ENCODE results near the gene CARMIL1. TPM values are rescaled to one million over a fixed set of nuclear protein-coding genes. Genes with fewer than 3 reads are reported as not detected.

The CARMIL1 gene
- total RNA-seq, 1 donor from 2014 or later, result 1.7 TPM

DNA sequence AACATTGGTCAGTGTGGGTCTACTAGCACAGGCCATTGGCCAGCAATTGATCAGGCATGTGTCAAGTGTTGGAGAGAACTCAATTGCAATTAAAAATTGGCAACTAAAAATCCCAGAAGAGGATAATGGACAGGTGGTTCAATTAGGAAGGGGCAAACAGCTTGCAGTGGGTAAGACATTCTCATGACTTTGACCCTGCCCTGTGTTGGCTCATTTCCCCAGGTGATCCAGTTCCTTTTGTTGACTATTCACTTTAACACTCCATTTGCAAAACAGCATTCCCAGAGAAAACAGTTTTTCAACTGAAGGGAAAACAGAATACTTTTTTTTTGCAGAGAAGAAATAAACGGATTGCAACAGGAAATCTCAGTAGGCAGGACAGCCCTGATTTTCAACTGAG is 343.9 kb downstream of the CARMIL1 start:
- intact Hi-C loops (cut with micrococcal nuclease), result no loop called here
- no peak for DNase-seq (ENCODE audit: low spot score)

DNA sequence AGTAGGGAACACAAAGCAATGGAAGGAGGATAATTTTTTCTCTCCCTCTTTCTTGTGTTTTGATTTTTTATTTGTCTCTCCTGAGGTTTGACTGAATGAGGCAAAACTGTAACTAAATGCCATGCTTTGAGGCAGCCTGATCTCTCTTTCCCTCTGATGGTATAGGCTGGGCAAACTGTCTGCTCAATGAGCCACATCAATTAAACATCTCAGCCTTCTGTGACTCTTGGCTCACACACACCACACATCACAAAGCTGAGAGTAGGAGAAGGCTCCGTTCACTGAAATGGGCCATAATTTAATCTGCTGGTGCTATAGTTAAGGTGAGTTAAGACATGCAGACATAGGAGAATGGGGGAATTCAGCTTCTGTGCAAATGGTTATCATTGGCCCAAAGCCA is 344.7 kb downstream of the CARMIL1 start:
- Mint-ChIP-seq H3K9me3 (no peaks in the 10 kb centered on the region), H3K4me3 (no peak overlapping the region), H3K4me1 (ENCODE audit: low read depth) (no peaks in the 10 kb centered on the region), H3K36me3 (ENCODE audit: low read depth) (no peaks in the 10 kb centered on the region), H3K27ac (no peak overlapping the region), H3K27me3 (ENCODE audit: insufficient read depth) (peaks cover 10% of the 10 kb centered on the region)
- intact Hi-C loops (cut with micrococcal nuclease), result no loop called here
- DNase-seq (ENCODE audit: low spot score), result no peak

More for the DNA sequence above, 343.9 kb downstream of the CARMIL1 start:
- Mint-ChIP-seq H3K9me3 (no peaks in the 10 kb centered on the region), H3K4me1 (ENCODE audit: low read depth) (no peaks in the 10 kb centered on the region), H3K36me3 (ENCODE audit: low read depth) (no peaks in the 10 kb centered on the region), H3K4me3 (no peak overlapping the region), H3K27ac (no peak overlapping the region), H3K27me3 (ENCODE audit: insufficient read depth) (peaks cover 9% of the 10 kb centered on the region)

DNA sequence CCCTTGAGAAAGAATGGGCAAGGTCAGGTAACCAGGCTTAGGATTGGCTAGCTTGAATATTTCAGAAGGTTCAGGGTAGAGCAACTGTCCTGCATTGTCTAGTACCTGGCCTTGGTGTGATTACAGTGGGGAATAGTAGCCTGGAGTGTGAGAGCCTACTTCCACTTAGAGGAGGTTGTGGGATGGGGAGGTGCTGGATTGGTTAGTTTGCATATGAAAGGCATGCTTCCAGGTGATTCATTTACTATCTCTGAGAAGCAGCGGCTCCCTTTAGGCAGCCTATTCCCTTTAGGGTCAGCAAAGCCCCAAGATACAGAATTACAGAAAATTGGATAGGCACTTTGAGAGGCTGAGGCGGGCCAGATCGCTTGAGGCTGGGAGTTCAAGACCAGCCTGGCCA is 347.8 kb downstream of the CARMIL1 start:
- Mint-ChIP-seq H3K4me1 (ENCODE audit: low read depth) (no peaks in the 10 kb centered on the region), H3K27me3 (ENCODE audit: insufficient read depth) (peaks cover 6% of the 10 kb centered on the region), H3K36me3 (ENCODE audit: low read depth) (no peaks in the 10 kb centered on the region), H3K4me3 (no peak overlapping the region), H3K9me3 (no peaks in the 10 kb centered on the region), H3K27ac (no peak overlapping the region)
- intact Hi-C loops (cut with micrococcal nuclease), result no loop called here
- DNase-seq (ENCODE audit: low spot score), result no peak

DNA sequence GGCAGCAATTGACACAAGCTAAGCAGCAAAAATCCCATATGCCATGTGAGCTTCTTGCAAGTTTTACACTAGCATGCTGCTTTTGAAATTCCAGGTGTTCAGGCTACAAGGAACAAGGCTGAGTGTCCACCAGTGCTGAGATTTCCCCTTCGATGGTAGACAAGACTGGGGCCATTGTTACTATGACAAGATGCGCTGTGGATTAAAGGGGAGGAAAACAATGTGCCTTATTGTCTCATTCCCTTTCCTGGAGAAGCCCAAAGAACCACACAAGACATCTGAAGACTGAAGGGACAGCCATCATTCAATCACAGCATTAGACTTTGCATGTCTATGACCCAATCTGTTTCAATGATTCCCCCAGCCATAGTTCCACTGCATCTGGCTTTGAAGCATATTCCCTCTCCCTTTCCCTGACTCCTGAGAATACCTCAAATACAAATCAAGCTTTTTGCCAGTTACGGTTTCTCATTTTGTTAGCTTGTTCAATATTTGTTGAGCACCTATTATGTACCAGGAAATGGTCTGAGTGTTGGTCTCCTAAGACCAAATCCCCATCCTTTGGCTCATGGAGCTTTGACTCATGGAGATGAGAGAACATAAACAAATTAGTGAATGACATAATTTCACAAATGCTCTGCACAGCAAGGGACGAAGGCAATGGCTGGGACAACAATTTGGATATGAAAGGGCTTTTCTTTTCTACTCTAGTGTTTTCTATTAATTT is 349.5 kb downstream of the CARMIL1 start:
- Mint-ChIP-seq H3K36me3 (ENCODE audit: low read depth) (no peaks in the 10 kb centered on the region), H3K27me3 (ENCODE audit: insufficient read depth) (peaks cover 6% of the 10 kb centered on the region), H3K27ac (no peak overlapping the region), H3K4me1 (ENCODE audit: low read depth) (no peaks in the 10 kb centered on the region), H3K9me3 (no peaks in the 10 kb centered on the region), H3K4me3 (no peak overlapping the region)
- intact Hi-C loops (cut with micrococcal nuclease), result no loop called here
- DNase-seq (ENCODE audit: low spot score), result no peak

DNA sequence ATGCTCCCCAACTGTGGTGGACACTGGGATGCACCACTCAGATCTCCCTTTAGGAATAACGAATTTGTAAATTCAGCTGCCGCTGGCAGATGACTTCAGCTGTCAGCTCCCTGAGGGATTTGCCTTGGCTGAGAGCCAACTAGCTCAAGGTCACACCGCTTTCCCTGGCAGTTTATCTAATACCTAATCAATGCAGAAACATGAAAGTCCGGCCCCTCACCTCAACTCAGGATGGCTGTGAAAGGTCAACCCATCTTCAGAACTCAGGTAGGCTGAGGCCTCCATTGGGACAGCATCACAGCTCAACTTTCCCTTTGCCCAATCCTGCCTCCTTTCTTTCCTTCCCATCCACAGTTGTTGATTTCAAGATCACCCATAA is 350.0 kb downstream of the CARMIL1 start:
- no peaks in the 10 kb centered on the region for H3K36me3 Mint-ChIP-seq (ENCODE audit: low read depth)
- H3K27ac Mint-ChIP-seq, result no peak overlapping the region
- no peak for DNase-seq (ENCODE audit: low spot score)
- no peaks in the 10 kb centered on the region for H3K4me1 Mint-ChIP-seq (ENCODE audit: low read depth)
- H3K4me3 Mint-ChIP-seq, result no peak overlapping the region
- intact Hi-C loops (cut with micrococcal nuclease), result no loop called here
- peaks cover 2% of the 10 kb centered on the region for H3K27me3 Mint-ChIP-seq (ENCODE audit: insufficient read depth)
- no peaks in the 10 kb centered on the region for H3K9me3 Mint-ChIP-seq

DNA sequence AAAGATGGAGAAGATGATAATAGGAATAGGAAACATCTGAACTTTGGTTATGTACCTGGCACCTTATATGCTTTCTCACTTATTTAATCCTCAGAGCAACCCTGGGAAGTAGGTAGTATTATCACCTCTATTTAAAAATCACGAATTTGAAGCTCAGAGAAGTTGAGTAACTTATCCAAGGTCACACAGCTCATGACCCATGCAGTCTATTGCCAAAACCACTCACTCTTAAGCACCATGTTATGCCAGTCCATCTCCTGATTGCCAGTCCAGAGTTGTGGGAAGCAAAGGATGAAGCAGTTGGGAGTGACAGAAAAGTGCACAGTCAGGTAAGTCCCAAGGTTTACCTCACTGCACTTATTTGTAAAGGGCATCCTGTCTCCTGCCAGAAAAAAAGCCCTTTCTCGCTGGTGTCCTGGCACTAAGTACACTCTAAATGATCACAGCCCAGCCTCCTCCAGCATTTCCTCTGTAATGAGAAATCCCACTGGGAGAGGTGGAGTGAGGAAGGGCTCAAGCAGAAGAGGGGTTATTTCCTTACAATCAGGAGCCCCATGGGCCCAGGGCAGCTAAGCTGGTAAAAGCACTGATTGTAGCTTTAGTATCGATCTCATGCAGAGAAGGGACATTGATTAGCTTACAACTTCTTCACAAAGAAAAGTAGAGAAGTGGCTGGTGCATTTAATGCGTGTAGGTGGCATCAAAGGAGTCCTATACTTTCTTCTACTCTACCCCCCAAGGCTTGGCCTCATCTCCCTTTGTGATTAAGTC is 351.5 kb downstream of the CARMIL1 start:
- Mint-ChIP-seq H3K4me1 (ENCODE audit: low read depth) (no peaks in the 10 kb centered on the region), H3K36me3 (ENCODE audit: low read depth) (no peaks in the 10 kb centered on the region), H3K27ac (no peak overlapping the region), H3K4me3 (no peak overlapping the region), H3K9me3 (no peaks in the 10 kb centered on the region), H3K27me3 (ENCODE audit: insufficient read depth) (peaks cover 4% of the 10 kb centered on the region)
- DNase-seq (ENCODE audit: low spot score), result no peak
- intact Hi-C loops (cut with micrococcal nuclease), result no loop called here

DNA sequence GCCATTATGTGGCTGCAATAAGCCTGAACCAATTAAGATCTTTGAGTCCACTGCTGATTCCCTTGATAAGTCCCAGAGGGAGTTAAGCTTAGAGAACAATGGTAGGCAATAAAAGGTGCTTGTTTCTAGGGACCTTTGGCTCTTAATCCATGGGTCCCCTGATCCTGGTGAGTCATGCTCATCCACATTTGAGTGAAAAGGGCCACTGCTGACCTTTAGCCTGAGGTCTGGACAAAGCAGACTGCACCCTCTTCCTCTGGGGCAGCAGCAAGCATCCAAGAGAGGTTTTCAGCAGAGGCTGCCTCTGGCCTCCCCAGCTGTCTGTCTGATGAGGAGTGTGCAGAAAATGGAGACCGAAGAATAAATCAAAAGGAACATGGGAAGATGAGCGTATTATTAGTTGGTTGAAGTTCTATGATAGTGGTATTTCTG is 356.7 kb downstream of the CARMIL1 start:
- H3K4me1 Mint-ChIP-seq (ENCODE audit: low read depth), result no peaks in the 10 kb centered on the region
- no peak overlapping the region for H3K27ac Mint-ChIP-seq
- intact Hi-C loops (cut with micrococcal nuclease), result no loop called here
- no peak overlapping the region for H3K4me3 Mint-ChIP-seq
- H3K9me3 Mint-ChIP-seq, result no peaks in the 10 kb centered on the region
- no peaks in the 10 kb centered on the region for H3K36me3 Mint-ChIP-seq (ENCODE audit: low read depth)
- peaks cover 11% of the 10 kb centered on the region for H3K27me3 Mint-ChIP-seq (ENCODE audit: insufficient read depth)
- DNase-seq (ENCODE audit: low spot score), result no peak

DNA sequence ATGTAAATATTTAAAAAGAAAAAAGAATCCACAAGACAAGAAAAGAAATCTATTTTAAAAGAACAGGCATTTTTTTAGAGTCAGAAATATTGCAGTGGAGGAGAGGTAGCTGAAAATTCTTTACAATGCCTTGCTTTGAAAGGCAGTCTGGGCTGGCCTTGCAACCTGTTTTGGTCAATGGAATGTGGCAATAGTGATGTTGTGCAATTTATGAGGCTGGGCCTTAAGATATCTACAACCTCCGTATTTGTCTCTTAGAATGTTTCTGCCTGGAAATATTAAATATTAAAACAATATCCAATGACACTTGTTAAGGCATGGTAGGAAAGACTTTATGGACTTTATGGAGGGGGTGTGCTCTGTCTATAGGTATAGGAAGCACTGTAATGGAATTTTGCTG is 358.0 kb downstream of the CARMIL1 start:
- no peaks in the 10 kb centered on the region for H3K9me3 Mint-ChIP-seq
- DNase-seq (ENCODE audit: low spot score), result no peak
- H3K4me3 Mint-ChIP-seq, result no peak overlapping the region
- H3K27me3 Mint-ChIP-seq (ENCODE audit: insufficient read depth), result peaks cover 18% of the 10 kb centered on the region
- no peak overlapping the region for H3K27ac Mint-ChIP-seq
- no peaks in the 10 kb centered on the region for H3K4me1 Mint-ChIP-seq (ENCODE audit: low read depth)
- H3K36me3 Mint-ChIP-seq (ENCODE audit: low read depth), result no peaks in the 10 kb centered on the region
- intact Hi-C loops (cut with micrococcal nuclease), result no loop called here

DNA sequence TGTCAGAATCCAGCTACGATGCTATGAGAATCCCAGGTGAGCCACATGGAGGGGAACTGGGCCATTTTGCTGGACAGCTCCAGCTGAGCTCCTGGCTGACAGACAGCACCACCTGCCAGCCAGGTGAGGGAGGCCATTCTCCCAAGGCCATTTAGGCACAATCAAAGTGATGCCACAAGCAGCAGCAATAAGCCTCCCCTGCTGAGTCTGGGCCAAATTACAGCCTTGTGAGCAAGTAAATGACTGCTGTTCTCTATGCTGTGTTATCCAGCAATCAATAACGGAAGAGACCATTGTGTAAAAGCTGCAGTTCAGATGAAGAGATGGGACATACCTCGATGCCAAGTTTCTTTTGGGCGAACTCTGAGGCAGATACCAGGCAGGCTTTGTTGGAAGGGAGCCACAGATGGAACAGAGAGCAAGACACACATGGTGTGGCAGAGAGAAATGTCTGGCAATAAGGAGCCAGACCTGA is 358.8 kb downstream of the CARMIL1 start:
- Mint-ChIP-seq H3K27me3 (ENCODE audit: insufficient read depth) (peaks cover 18% of the 10 kb centered on the region), H3K36me3 (ENCODE audit: low read depth) (no peaks in the 10 kb centered on the region), H3K9me3 (no peaks in the 10 kb centered on the region), H3K4me1 (ENCODE audit: low read depth) (no peaks in the 10 kb centered on the region), H3K4me3 (no peak overlapping the region), H3K27ac (no peak overlapping the region)
- no peak for DNase-seq (ENCODE audit: low spot score)
- intact Hi-C loops (cut with micrococcal nuclease), result no loop called here

DNA sequence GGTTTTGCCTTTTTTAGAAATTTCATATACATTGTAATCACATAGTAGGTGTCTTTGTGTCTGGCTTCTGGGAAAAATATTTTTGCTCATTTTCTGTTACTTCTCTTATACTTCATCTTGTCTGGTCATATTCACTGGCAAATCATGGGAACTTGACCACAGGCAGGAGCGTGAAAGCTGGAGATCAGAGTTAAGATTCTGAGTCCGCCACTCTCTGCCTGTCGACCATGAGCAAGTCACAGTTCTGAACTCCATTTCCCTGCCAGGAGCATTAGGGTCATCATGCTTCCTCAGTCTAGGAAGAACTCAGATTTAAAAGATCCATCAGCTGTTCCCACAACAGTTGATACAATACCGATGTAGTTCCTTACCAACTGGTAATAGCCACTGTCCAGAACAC is 360.5 kb downstream of the CARMIL1 start:
- Mint-ChIP-seq H3K36me3 (ENCODE audit: low read depth) (no peaks in the 10 kb centered on the region), H3K4me3 (no peak overlapping the region), H3K27me3 (ENCODE audit: insufficient read depth) (peaks cover 21% of the 10 kb centered on the region), H3K9me3 (no peaks in the 10 kb centered on the region), H3K27ac (no peak overlapping the region), H3K4me1 (ENCODE audit: low read depth) (no peaks in the 10 kb centered on the region)
- intact Hi-C loops (cut with micrococcal nuclease), result no loop called here
- DNase-seq (ENCODE audit: low spot score), result no peak

DNA sequence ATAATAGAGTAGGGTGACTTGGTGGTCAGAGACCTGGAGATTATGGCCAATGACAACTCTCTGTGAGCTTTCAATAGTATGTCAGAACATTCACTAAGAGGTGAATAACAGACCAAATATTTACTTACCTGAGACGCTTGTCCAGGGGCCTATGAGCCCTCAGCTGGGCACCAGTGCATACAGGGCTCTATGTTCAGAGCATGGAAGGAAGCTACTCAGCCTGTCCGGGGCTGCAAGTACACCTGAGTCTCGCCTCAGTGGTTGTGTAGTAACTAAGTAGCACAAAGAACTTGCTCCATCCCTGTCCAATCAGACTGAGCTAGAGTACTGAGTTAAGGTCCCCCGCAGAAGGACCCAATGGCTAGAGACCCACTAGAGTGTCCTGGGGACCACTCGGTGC is 361.3 kb downstream of the CARMIL1 start:
- no peaks in the 10 kb centered on the region for H3K9me3 Mint-ChIP-seq
- no peak overlapping the region for H3K27ac Mint-ChIP-seq
- peaks cover 20% of the 10 kb centered on the region for H3K27me3 Mint-ChIP-seq (ENCODE audit: insufficient read depth)
- no peaks in the 10 kb centered on the region for H3K4me1 Mint-ChIP-seq (ENCODE audit: low read depth)
- DNase-seq (ENCODE audit: low spot score), result no peak
- H3K36me3 Mint-ChIP-seq (ENCODE audit: low read depth), result no peaks in the 10 kb centered on the region
- intact Hi-C loops (cut with micrococcal nuclease), result no loop called here
- H3K4me3 Mint-ChIP-seq, result no peak overlapping the region

DNA sequence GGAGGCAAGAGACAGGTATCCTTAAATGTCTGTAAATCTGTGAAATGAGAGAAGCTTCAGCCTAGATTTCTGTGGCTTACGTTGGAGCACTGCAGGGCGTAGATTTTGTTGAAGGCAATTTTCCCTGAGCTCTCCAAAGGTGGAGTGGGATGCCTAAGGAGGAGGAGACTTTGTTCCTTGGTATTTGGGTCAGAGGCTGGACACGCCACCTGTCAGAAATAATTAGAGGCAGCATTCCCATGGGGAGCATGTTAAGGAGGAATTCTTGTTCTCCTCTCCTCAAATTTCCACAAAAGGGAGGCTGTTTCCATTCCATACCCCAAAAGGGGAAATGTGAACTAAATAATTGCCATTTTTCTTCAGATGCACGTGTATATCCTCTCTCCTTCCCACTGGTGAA is 361.7 kb downstream of the CARMIL1 start:
- DNase-seq (ENCODE audit: low spot score), result no peak
- Mint-ChIP-seq H3K36me3 (ENCODE audit: low read depth) (no peaks in the 10 kb centered on the region), H3K27ac (no peak overlapping the region), H3K9me3 (no peaks in the 10 kb centered on the region), H3K4me1 (ENCODE audit: low read depth) (no peaks in the 10 kb centered on the region), H3K4me3 (no peak overlapping the region), H3K27me3 (ENCODE audit: insufficient read depth) (peaks cover 20% of the 10 kb centered on the region)
- intact Hi-C loops (cut with micrococcal nuclease), result no loop called here

DNA sequence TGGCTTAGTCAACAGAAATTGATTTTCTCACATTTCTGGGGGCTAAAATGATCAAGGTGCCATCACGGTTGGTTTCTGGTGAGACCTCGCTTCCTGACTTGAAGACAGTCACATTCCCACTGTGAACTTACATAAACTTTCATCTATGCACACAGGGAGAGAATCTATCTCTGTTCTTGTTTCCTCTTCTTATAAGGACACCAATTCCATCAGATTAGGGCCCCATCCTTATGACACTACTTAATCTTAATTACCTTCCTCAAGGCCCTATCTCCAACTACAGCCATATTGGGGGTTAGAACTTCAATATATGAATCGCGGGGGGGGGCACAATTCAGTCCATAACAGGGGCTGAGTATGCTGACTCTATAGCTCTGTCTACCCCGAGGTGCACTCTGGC is 362.2 kb downstream of the CARMIL1 start:
- Mint-ChIP-seq H3K36me3 (ENCODE audit: low read depth) (no peaks in the 10 kb centered on the region), H3K27me3 (ENCODE audit: insufficient read depth) (peaks cover 22% of the 10 kb centered on the region)
- intact Hi-C loops (cut with micrococcal nuclease), result no loop called here

More for the DNA sequence above, 362.2 kb downstream of the CARMIL1 start:
- Mint-ChIP-seq H3K4me3 (no peak overlapping the region), H3K4me1 (ENCODE audit: low read depth) (no peaks in the 10 kb centered on the region), H3K9me3 (no peaks in the 10 kb centered on the region), H3K27ac (no peak overlapping the region)
- DNase-seq (ENCODE audit: low spot score), result no peak

All from activated T-helper 1 cell treated with anti-CD3 and anti-CD28 coated beads, Interleukin-12 subunit alpha, Interleukin-12 subunit beta, Interleukin-2, Interleukin-4 antibody, amounts not matched to agents 30 ng/mL and 10 ng/mL and 1 ng/mL, durations not matched to agents 14 hours and 24 hours and 36 hours (primary cell).